A673 (cell line): ENCODE data around the gene EHD4. TPM values are rescaled to one million over a fixed set of nuclear protein-coding genes. Genes with fewer than 3 reads are reported as not detected.

ENCODE experiments used
- BruUV-seq: library from RNA; stranded (reverse); fragments of 400-500 nt; replicated peaks from 2 replicates; lab custom pipeline; 2021; lab: Mats Ljungman, UMichigan
- CTCF ChIA-PET: fragments of 300-600 bp; sonication (Branson Sonifier 250); formaldehyde crosslinking; loops from one replicate; lab custom pipeline; 2022; ENCODE audit warnings: antibody characterized with exemption; lab: Charles Lee
- POLR2A ChIA-PET: fragments of 300-600 bp; sonication (Branson Sonifier 250); formaldehyde crosslinking; loops from one replicate; lab custom pipeline; 2022; ENCODE audit warnings: antibody characterized with exemption; ENCODE audit not compliant: low non-redundant PET; lab: Charles Lee
- DNase-seq: peaks from one replicate; pipeline ENCODE4 v3.0.0-alpha.2; 2015; ENCODE audit warnings: low spot score
- H3K27ac ChIP-seq: fragments of 200-600 bp; sonication (generic); 2 replicates; pipeline ENCODE4 v1.5.1; 2016; ENCODE audit warnings: mixed run types, low read depth, mild to moderate bottlenecking, mixed read lengths, antibody characterized with exemption, low read length; ENCODE audit not compliant: poor library complexity, severe bottlenecking
- H3K27me3 ChIP-seq: fragments of 200-600 bp; sonication (generic); replicated peaks from 2 replicates; pipeline ENCODE4 v1.6.1; 2017; ENCODE audit warnings: mixed run types, low read depth, mild to moderate bottlenecking, mixed read lengths, antibody characterized with exemption, low read length; ENCODE audit not compliant: insufficient read depth, poor library complexity
- H3K36me3 ChIP-seq: fragments of 200-600 bp; sonication (generic); 2 replicates; pipeline ENCODE4 v1.6.1; 2016; ENCODE audit warnings: mixed run types, mild to moderate bottlenecking, mixed read lengths, antibody characterized with exemption, low read length; ENCODE audit not compliant: insufficient read depth, poor library complexity, severe bottlenecking
- H3K4me1 ChIP-seq: fragments of 200-600 bp; sonication (generic); 2 replicates; pipeline ENCODE4 v1.6.1; 2017; ENCODE audit warnings: mixed run types, mild to moderate bottlenecking, mixed read lengths, antibody characterized with exemption, low read length; ENCODE audit not compliant: insufficient read depth, poor library complexity, severe bottlenecking
- H3K4me3 ChIP-seq: fragments of 200-600 bp; sonication (generic); 2 replicates; pipeline ENCODE4 v1.5.1; 2016; ENCODE audit warnings: low read depth, mixed run types, mild to moderate bottlenecking, mixed read lengths, low read length; ENCODE audit not compliant: poor library complexity, severe bottlenecking
- H3K9me3 ChIP-seq: fragments of 200-600 bp; sonication (generic); 2 replicates; pipeline ENCODE4 v1.6.1; 2016; ENCODE audit warnings: mixed run types, low read depth, mild to moderate bottlenecking, mixed read lengths, antibody characterized with exemption, low read length; ENCODE audit not compliant: poor library complexity, severe bottlenecking
- CTCF ChIP-seq: fragments of 300-800, 200-600 bp; sonication (generic); conservative IDR thresholded peaks from 2 replicates; pipeline ENCODE4 v1.5.1; 2017; ENCODE audit warnings: low read depth, mild to moderate bottlenecking, antibody characterized with exemption, low read length, moderate library complexity, mixed read lengths
- EZH2 ChIP-seq: fragments of 200-600 bp; sonication (generic); IDR thresholded peaks from 2 replicates; pipeline ENCODE4 v1.6.1; 2017; ENCODE audit warnings: borderline replicate concordance, low read depth, mild to moderate bottlenecking, mixed read lengths, antibody characterized with exemption, low read length; ENCODE audit not compliant: poor library complexity, severe bottlenecking
- intact Hi-C: fragments of 100-400 bp; cut with micrococcal nuclease; formaldehyde crosslinking; loops from one replicate; pipeline ENCODE4 v1.10.0; 2022; ENCODE audit not compliant: unreplicated experiment
- total RNA-seq: library from RNA; stranded (reverse); gene quantifications from 2 replicates; pipeline ENCODE4 v1.2.3, GENCODE V29; 2021

EHD4 gene
- total RNA-seq, 1 experiment from 2014 or later, result 29.4 TPM

DNA sequence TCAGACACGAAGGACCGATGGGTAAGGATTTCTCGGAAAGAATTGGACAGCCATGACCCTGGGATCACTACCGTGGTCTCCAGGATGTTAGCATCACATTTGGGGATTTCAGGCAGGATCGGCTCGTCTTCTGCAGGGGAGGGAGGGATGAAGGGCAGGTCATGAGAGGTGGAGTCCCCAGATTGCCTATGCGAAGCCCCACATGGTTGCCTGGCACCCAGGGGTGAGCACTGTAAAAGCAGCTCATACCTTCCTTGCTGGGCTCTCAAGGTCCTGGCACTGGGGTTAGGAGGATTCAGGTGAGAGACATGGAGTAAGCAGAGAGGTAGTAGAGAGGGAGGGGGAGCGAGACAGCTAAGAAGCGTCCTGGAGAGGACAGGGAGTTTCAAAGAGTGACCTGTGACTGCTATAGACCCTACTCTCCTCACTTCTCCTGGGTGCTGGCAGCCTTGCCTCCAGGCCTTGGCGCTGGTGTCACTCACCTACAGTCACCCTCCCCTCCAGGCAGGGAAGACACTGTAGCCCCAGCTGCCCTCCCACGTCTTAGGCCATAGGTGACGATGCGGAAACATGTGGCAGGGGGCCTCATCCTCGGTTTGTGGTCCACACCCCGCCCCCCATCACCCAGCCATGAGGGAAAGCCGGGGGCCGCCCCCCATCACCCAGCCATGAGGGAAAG lies 15.0 kb upstream of the EHD4 start:
- H3K4me3 ChIP-seq, result no peak overlapping the region
- POLR2A ChIA-PET, result no interaction called here
- TF ChIP-seq EZH2, result no peak
- no peak for TF ChIP-seq CTCF
- intact Hi-C loops, result loop anchor here (5.0 kb wide), 1 partner anchor 145 kb away; no protein-coding TSS in a partner anchor
- CTCF ChIA-PET, result no interaction called here
- no peaks in the 10 kb centered on the region for H3K27me3 ChIP-seq
- no peak overlapping the region for H3K27ac ChIP-seq
- no TSS peak for BruUV-seq
- H3K9me3 ChIP-seq, result no peaks in the 10 kb centered on the region
- H3K36me3 ChIP-seq, result no peaks in the 10 kb centered on the region
- DNase-seq, result no peak
- H3K4me1 ChIP-seq, result no peaks in the 10 kb centered on the region

- Histone ChIP-seq H3K9me3 (no peaks in the 10 kb centered on the region), H3K4me1 (no peaks in the 10 kb centered on the region), H3K4me3 (no peak overlapping the region), H3K27ac (no peak overlapping the region), H3K36me3 (no peaks in the 10 kb centered on the region), H3K27me3 (no peaks in the 10 kb centered on the region)
- no TSS peak for BruUV-seq
- ChIA-PET CTCF (no interaction called here), POLR2A (interaction anchor here (0.6 kb wide), 1 partner anchor 16 kb away, joined by 3 read pairs; no protein-coding TSS in a partner anchor)
- intact Hi-C loops, result loop anchor here (5.0 kb wide), 1 partner anchor 147 kb away; no protein-coding TSS in a partner anchor
- TF ChIP-seq CTCF (no peak), EZH2 (no peak)
- no peak for DNase-seq
Observed at GRCh38 chr15:41985236-41986160, 13.1 kb upstream of the EHD4 start.

GRCh38 chr15:41984622-41985021 lies 12.3 kb upstream of the EHD4 start:
- BruUV-seq, result no TSS peak
- intact Hi-C loops, result loop anchor here (5.0 kb wide), 1 partner anchor 148 kb away; no protein-coding TSS in a partner anchor
- DNase-seq, result no peak
- Histone ChIP-seq H3K27ac (no peak overlapping the region), H3K27me3 (no peaks in the 10 kb centered on the region), H3K36me3 (no peaks in the 10 kb centered on the region), H3K4me1 (no peaks in the 10 kb centered on the region), H3K9me3 (no peaks in the 10 kb centered on the region), H3K4me3 (no peak overlapping the region)
- ChIA-PET POLR2A (no interaction called here), CTCF (no interaction called here)
- TF ChIP-seq CTCF (no peak), EZH2 (no peak)
